ENCODE measurements around the gene SLC24A3. TPM values are rescaled to one million over a fixed set of nuclear protein-coding genes. Genes with fewer than 3 reads are reported as not detected.

The SLC24A3 gene
- total and polyA plus RNA-seq, 2 experiments from 2014 or later = 0.81 to 2.5 TPM

DNA sequence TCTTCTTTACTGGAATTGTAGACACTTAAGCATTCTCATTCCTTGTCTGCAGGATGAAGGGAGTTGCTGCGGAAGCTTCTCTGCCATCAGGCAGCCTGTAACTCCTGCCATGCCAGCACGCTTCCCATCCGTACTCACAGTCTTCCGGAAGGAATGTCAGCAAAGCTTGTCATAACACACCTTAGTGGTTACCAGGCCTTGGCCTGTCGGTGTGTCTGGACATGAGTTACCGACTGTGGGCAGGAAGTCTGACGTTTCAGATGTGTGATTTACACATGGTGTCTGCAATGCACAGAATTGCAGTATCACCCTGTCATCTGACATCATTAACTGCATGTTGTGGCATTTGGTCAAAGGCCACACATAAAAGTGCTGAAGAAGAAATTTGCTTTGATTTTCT is 102.2 kb downstream of the SLC24A3 start:
- no peak overlapping the region for H2AFZ ChIP-seq
- H3K4me2 ChIP-seq = no peak overlapping the region
- H3K27me3 ChIP-seq (ENCODE audit: insufficient read depth) = no peaks in the 10 kb centered on the region
- TF ChIP-seq NANOG (IDR thresholded peaks at IDR 0.05; ENCODE audit: borderline replicate concordance) (no peak), ZNF114 (CRISPR knock-in tag; IDR thresholded peaks at IDR 0.05) (no peak), JUNB (IDR thresholded peaks at IDR 0.05; ENCODE audit: unreplicated experiment) (no peak), ZNF331 (CRISPR knock-in tag; IDR thresholded peaks at IDR 0.05; ENCODE audit: low read depth) (no peak), POLR2AphosphoS5 (IDR thresholded peaks at IDR 0.05; ENCODE audit: low read depth) (no peak)
- TF ChIP-seq, protein P1, sequence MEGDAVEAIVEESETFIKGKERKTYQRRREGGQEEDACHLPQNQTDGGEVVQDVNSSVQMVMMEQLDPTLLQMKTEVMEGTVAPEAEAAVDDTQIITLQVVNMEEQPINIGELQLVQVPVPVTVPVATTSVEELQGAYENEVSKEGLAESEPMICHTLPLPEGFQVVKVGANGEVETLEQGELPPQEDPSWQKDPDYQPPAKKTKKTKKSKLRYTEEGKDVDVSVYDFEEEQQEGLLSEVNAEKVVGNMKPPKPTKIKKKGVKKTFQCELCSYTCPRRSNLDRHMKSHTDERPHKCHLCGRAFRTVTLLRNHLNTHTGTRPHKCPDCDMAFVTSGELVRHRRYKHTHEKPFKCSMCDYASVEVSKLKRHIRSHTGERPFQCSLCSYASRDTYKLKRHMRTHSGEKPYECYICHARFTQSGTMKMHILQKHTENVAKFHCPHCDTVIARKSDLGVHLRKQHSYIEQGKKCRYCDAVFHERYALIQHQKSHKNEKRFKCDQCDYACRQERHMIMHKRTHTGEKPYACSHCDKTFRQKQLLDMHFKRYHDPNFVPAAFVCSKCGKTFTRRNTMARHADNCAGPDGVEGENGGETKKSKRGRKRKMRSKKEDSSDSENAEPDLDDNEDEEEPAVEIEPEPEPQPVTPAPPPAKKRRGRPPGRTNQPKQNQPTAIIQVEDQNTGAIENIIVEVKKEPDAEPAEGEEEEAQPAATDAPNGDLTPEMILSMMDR (conservative IDR thresholded peaks at IDR 0.05; ENCODE audit: low read depth in 2 of 2) = no peak
- TF ChIP-seq, protein P2, sequence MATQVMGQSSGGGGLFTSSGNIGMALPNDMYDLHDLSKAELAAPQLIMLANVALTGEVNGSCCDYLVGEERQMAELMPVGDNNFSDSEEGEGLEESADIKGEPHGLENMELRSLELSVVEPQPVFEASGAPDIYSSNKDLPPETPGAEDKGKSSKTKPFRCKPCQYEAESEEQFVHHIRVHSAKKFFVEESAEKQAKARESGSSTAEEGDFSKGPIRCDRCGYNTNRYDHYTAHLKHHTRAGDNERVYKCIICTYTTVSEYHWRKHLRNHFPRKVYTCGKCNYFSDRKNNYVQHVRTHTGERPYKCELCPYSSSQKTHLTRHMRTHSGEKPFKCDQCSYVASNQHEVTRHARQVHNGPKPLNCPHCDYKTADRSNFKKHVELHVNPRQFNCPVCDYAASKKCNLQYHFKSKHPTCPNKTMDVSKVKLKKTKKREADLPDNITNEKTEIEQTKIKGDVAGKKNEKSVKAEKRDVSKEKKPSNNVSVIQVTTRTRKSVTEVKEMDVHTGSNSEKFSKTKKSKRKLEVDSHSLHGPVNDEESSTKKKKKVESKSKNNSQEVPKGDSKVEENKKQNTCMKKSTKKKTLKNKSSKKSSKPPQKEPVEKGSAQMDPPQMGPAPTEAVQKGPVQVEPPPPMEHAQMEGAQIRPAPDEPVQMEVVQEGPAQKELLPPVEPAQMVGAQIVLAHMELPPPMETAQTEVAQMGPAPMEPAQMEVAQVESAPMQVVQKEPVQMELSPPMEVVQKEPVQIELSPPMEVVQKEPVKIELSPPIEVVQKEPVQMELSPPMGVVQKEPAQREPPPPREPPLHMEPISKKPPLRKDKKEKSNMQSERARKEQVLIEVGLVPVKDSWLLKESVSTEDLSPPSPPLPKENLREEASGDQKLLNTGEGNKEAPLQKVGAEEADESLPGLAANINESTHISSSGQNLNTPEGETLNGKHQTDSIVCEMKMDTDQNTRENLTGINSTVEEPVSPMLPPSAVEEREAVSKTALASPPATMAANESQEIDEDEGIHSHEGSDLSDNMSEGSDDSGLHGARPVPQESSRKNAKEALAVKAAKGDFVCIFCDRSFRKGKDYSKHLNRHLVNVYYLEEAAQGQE (IDR thresholded peaks at IDR 0.05; ENCODE audit: unreplicated experiment) = no peak
- H3K4me1 Mint-ChIP-seq = peaks cover 5% of the 10 kb centered on the region
- H3K4me1 ChIP-seq (ENCODE audit: insufficient read depth) = no peaks in the 10 kb centered on the region
- H4K20me1 ChIP-seq (replicated peaks; ENCODE audit: insufficient read depth) = no peaks in the 10 kb centered on the region
- DNase-seq (ENCODE audit: low spot score) (no peak), ATAC-seq (no peak)
- H3K36me3 ChIP-seq (ENCODE audit: insufficient read depth) = no peaks in the 10 kb centered on the region
- no peak overlapping the region for H3K4me3 Mint-ChIP-seq
- H3K27ac Mint-ChIP-seq = no peak overlapping the region
- H3K36me3 Mint-ChIP-seq (ENCODE audit: low read depth) = no peaks in the 10 kb centered on the region
- peaks cover 5% of the 10 kb centered on the region for H3K27me3 Mint-ChIP-seq (ENCODE audit: insufficient read depth, low read depth, poor library complexity)
- H3K9me3 Mint-ChIP-seq = no peaks in the 10 kb centered on the region
- no peak overlapping the region for H3K4me3 ChIP-seq
- H3K9me2 ChIP-seq (ENCODE audit: insufficient read depth) = peaks cover 19% of the 10 kb centered on the region
- no peaks in the 10 kb centered on the region for H3K79me2 ChIP-seq (replicated peaks; ENCODE audit: insufficient read depth)
- no peak overlapping the region for H3K27ac ChIP-seq (ENCODE audit: low read depth)
- H3F3A ChIP-seq (replicated peaks; ENCODE audit: low read depth) = no peaks in the 10 kb centered on the region

DNA sequence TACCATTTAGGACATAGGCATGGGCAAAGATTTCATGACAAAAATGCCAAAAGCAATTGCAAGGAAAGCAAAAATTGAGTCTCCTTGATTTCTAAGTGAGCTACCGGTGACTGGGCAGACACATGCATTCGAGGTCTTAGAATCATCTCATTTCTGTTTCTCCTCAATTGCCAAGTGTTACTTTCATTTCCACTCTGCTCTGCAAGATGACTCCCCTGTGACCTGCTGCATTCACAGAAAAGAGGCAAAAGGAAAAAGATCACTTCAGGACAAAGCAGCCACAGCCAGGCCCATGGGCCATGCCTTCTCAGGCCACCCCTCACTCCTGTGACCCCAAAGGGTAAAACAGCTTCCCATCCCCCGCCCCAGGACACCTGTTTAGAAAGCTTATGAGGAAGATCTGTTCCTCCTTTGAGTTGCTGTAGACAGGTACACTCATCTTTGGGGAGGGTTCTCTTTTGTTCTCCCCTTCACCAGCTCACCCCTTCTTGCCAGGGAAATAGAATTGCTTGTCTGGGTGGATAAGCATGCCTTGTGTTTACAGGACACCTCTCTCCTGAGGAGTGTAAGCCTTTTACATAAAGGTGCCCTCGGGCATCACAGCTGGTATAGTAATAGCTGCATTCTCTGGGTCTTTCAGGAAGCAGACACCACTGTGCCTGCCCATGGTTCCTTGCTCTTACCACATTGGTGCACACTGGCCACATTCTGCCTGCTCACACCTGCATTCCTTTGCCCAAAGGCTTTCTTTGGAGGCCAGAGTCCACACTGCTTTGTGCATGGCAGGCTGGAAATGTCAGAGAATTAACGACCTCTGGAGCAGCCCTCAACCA is 105.0 kb downstream of the SLC24A3 start:
- Mint-ChIP-seq H3K9me3 (no peaks in the 10 kb centered on the region), H3K36me3 (ENCODE audit: low read depth) (no peaks in the 10 kb centered on the region), H3K4me3 (no peak overlapping the region), H3K27ac (no peak overlapping the region), H3K4me1 (peaks cover 5% of the 10 kb centered on the region), H3K27me3 (ENCODE audit: insufficient read depth, low read depth, poor library complexity) (peaks cover 10% of the 10 kb centered on the region)
- Histone ChIP-seq H2AFZ (no peak overlapping the region), H3K27me3 (ENCODE audit: insufficient read depth) (no peaks in the 10 kb centered on the region), H3K4me2 (no peak overlapping the region), H3K4me1 (ENCODE audit: insufficient read depth) (no peaks in the 10 kb centered on the region), H3K36me3 (ENCODE audit: insufficient read depth) (no peaks in the 10 kb centered on the region), H4K20me1 (replicated peaks; ENCODE audit: insufficient read depth) (no peaks in the 10 kb centered on the region), H3K27ac (ENCODE audit: low read depth) (no peak overlapping the region), H3K4me3 (no peak overlapping the region), H3K79me2 (replicated peaks; ENCODE audit: insufficient read depth) (no peaks in the 10 kb centered on the region), H3K9me2 (ENCODE audit: insufficient read depth) (peaks cover 3% of the 10 kb centered on the region; the same call in 1 of the 2 replicates), H3F3A (replicated peaks; ENCODE audit: low read depth) (no peaks in the 10 kb centered on the region)
- DNase-seq (ENCODE audit: low spot score) (no peak), ATAC-seq (no peak; the same call in 2 of the 3 replicates)
- TF ChIP-seq ZNF331 (CRISPR knock-in tag; IDR thresholded peaks at IDR 0.05; ENCODE audit: low read depth) (no peak), POLR2AphosphoS5 (IDR thresholded peaks at IDR 0.05; ENCODE audit: low read depth) (no peak), EZH2phosphoT487 (IDR thresholded peaks at IDR 0.05; ENCODE audit: unreplicated experiment) (no peak), JUNB (IDR thresholded peaks at IDR 0.05; ENCODE audit: unreplicated experiment) (no peak), NANOG (IDR thresholded peaks at IDR 0.05; ENCODE audit: borderline replicate concordance) (no peak)
